Endothelial cell of umbilical vein (primary cell): ENCODE measurements around the gene RAMP1.

Experiments
- CTCF ChIP-seq, 2 donors: IDR thresholded peaks; 1 replicate in 1 of 2; 2 replicates in 1 of 2; pipeline ENCODE4 v1.5.1; 2011; ENCODE audit warnings: low read length in 2 of 2, mild to moderate bottlenecking in 2 of 2, moderate library complexity in 2 of 2, control low read depth in 1 of 2, inconsistent platforms in 1 of 2, low read depth in 1 of 2; ENCODE audit not compliant: insufficient read depth in 1 of 2; ENCODE audit errors: extremely low read depth in 1 of 2
- EZH2 ChIP-seq: IDR thresholded peaks from 2 replicates; pipeline ENCODE4 v1.6.1; 2012; ENCODE audit warnings: borderline replicate concordance, low read depth, mild to moderate bottlenecking, moderate library complexity, low read length, inconsistent platforms; ENCODE audit not compliant: severe bottlenecking
- FOS ChIP-seq: IDR thresholded peaks from 2 replicates; pipeline ENCODE4 v1.6.1; 2011; ENCODE audit warnings: mild to moderate bottlenecking, low read length, moderate library complexity, borderline replicate concordance; ENCODE audit not compliant: insufficient read depth
- JUN ChIP-seq: IDR thresholded peaks from 2 replicates; pipeline ENCODE4 v1.6.1; 2011; ENCODE audit warnings: borderline replicate concordance, low read depth; ENCODE audit not compliant: insufficient read length, insufficient read depth
- MAX ChIP-seq: IDR thresholded peaks from 2 replicates; pipeline ENCODE4 v1.6.1; 2011; ENCODE audit not compliant: insufficient read depth, insufficient read length
- MYC ChIP-seq: IDR thresholded peaks from one replicate; pipeline ENCODE4 v1.6.1; 2011; ENCODE audit warnings: mild to moderate bottlenecking, low read depth, low read length
- POLR2A ChIP-seq: IDR thresholded peaks from 2 replicates; pipeline ENCODE4 v1.6.1; 2012; ENCODE audit warnings: low read depth, mild to moderate bottlenecking, control low read depth, low read length
- POLR2AphosphoS5 ChIP-seq: IDR thresholded peaks from 2 replicates; pipeline ENCODE4 v1.6.1; 2012; ENCODE audit warnings: low read depth, mild to moderate bottlenecking, control low read depth, low read length, moderate library complexity; ENCODE audit not compliant: insufficient read depth

- TF ChIP-seq CTCF (IDR thresholded peaks at IDR 0.05; ENCODE audit: extremely low read depth in 1 of 2, insufficient read depth in 1 of 2, low read depth in 1 of 2, low read length in 2 of 2) (no peak), EZH2 (no peak), POLR2A (no peak), POLR2AphosphoS5 (no peak), JUN (no peak), MAX (no peak), FOS (no peak), MYC (no peak)
These were observed 84.9 kb downstream of the RAMP1 start for GRCh38 chr2:237944302-237944701.
